NCI-H82 (cell line): ENCODE results near the gene LRRN4CL.
A peak's percentile ranks its signal among the peaks of the same experiment; 100 is the strongest.
"Not testable (repeated sequence)": the region's sequence is repeated elsewhere in the genome, so short reads cannot be mapped to it uniquely, and the experiment has no call there.

Experiments used
- DNase-seq: peaks from one replicate; lab custom pipeline; 2025; lab: John Stamatoyannopoulos, UW

Gene LRRN4CL

DNA sequence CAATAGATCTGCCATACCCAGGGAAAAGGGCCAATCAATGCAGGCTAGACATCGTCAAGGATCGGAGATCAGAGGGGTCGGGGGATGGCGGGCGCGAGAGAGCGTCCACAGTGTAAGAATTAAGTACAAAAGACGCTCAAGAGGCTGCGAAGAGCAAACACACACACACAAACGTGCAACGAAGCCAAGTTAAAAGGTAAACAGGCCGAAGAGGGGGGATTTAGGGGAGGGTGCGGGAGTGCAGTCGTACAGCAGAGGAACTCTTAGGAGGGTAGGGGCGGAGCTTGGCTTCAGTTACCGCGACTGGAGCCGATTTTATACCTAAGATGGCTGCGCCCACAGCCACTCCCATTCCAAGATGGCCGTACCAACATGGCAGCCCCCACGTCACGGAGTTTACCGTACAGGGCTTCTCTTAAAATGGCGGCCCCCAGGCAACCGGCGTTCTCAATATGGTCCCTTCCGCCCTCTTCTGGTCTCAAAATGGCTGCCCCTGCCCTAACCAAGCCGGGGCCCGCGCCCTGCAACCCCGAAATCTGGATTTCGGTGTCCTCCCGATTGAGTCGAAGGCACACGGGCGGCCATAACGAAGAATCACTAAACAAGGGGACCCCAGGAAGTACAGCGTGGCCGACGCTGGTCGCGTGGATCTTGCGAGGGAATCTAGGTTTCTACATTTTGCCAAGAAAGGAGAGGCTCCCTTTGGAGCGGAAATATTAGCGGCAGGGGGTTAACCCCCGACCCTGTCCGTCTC is 20.1 kb upstream of the LRRN4CL start:
- peak; percentile 99 for DNase-seq

DNA sequence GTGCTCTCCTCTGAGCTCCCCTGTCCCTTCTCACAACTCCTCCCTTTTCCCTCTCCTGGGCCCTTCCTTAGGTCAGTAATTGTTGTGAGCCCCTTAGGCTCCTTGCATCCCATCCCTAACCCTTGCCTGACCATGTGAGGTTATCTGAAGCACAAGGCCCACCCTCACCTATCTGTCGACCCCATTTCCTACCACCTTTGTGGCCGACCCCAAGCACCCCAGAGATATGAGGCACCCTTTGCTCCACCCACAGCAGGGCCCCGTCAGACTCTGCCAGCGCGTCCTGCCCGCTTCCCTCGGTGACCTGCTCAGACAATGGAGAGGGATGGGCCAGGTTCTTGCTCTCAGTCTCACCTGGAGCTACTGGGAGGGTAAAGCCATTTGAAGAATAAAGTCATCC is 19.5 kb upstream of the LRRN4CL start:
- DNase-seq: no peak

DNA sequence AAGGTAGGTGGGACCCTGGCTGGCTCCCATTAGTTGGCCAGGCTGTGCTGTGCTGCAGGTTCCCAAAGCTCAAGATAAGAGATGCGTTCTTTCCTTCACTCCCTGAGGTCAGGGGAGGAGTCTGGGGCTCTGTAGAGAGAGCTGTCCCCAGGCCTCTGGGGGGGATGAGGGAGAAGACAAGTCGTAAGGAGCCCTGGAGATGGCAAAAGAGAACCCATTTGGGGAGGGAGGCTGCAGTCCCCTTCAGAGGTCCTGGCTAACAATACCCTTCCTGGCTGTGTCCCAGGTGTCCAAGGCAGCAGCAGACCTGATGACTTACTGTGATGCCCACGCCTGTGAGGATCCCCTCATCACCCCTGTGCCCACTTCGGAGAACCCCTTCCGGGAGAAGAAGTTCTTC is 19.1 kb upstream of the LRRN4CL start:
- DNase-seq: no peak

DNA sequence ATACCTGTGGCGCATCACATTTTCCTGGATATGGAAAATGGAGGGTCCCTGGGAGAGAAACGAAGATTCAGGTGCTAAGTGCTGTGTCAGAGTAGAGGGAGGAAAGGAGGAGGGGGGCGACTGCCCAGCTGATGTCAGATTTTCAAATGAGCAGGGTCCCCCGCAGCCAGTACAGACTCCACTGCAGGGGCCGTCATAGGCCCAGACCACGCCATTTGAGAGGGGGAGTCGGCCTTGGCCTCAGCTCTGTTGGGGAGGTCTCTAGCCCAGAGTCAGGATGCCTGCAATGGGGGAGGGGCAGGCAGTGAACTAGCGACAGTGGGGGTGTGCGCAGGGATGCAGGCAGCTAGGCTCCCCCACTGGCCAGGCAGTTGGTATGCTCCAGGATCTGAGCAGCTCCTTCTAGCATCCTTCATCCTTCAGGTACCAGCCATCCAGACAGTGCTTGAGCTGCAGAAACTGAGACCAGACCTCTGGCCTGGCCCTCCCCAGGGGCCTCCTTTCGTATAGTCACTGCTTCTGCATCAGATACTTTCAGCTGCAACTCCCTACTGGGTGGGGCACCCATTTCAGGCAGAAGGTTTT is 18.0 kb upstream of the LRRN4CL start, which contains the start of the genes BSCL2 and GNG3:
BSCL2 (minus strand) TSS at position 148 of the 585 bp plus-strand sequence. CDS start 229 bp downstream, outside the sequence.
GNG3 (plus strand) TSS at position 400 of the 585 bp plus-strand sequence. CDS start 620 bp downstream, outside the sequence.
- DNase-seq: peak; percentile 73

DNA sequence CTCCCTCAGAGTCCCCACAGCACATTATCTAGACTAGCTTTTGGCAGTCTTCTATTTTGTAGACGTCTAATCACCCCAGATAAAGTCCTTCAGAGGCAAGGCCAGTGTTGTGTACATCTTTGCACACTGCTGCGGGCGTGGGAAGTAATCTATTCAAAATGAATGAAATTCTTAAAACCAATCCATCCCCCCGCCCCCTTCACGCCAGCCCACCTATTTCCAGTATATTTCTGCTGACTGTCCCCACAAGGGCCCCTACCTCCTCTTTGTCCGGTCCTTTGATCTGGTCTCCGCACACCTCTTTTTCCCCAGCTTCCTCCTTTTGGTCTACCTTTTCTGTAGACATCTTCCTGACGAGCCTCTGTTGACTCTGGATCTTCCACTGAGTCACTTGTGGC is 17.5 kb upstream of the LRRN4CL start:
- no peak for DNase-seq

DNA sequence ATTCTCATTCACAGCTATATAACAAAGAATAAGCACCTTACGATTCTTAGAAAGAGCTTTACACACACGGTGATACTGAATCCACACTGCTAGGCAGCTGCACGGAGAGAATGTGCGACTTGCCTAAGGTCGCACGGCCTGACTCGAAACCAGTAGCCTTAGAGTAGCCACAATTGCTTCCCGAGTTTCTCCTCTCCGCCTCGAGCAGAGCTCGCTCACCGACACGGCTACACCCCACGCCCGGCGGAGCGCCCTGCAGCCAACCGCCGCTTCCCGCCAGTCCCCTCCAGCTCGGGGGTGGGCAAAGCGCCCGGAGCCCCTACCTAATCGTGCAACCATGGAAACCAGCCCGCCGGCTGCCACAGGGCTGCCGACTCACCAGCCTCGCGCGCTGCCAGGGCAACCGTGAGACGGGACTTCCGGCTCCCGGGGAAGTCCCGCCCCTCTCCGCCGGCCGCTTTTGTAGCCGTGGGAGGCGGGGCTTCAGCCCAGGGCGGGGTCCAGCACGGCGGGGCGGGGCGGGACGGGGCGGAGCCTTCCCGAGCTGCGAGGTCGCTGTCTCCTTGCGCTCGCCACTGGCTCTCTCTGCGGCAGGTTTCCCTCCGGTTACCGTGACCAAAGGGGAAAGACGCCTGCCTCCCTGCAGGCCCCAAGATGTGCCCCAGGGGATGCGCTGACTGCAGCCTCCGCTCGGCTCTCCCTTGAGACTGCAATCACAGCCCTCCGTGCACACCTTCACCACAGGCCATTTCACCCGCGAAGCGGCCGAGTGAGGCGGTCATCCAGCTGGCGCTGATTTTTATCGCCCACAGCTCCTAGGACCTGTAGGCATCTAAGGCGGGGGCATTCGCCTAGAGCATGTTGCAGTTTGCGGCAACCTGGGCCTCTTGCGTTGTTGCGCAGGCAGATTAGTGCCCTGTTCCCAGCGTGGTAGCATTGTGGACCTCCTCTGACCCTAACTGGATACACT is 16.8 kb upstream of the LRRN4CL start:
- DNase-seq: peak; percentile 96

DNA sequence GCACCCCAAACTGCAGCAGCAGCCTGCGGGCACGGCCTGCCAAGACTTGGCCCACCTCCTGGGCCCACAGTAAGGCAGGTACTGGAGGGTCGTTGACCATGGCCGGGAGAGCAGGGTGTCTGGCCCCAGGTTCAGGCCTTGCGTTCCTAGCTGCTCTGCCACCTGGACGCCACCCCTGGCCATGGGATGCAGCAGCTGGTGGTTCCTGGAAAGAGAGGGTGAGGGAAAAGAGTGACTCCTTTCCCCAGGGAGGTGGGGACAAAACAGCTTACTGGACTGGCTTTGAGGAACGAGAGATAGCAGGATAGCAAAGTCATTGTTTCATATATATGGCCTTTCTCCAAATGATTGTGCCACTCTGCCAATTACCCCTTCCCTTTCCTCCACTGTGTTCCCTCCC is 16.1 kb upstream of the LRRN4CL start:
- no peak for DNase-seq

DNA sequence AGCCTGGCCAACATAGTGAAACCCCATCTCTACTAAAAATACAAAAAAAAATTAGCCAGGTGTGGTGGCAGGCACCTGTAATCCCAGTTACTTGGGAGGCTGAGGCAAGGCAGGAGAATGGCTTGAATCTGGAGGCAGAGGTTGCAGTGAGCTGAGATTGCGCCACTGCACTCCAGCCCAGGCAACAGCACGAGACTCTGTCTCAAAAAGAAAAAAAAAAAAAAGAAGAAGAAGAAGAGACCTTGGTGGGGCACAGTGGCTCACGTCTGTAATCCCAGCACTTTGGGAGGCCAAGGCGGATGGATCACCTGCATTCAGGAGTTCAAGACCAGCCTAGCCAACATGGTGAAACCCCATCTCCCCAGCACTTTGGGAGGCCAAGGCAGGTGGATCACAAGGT is 14.6 kb upstream of the LRRN4CL start:
- DNase-seq: not testable (repeated sequence)

DNA sequence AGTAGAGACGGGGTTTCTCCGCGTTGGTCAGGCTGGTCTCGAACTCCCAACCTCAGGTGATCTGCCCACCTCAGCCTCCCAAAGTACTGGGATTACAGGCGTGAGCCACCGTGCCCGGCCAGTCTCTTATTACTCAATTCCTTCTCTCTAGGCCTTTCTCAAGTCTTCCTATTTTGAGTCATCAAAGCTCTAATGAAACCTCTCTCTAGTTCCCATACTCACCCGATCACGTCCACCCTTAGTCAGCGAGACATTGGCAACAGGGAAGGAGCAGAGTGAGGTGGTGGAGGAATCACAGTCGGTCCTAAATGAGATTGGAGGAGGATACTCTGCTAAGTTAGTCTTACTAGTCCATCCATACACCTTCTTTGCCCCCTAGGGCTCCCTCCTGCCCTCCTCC is 12.9 kb upstream of the LRRN4CL start:
- no peak for DNase-seq

DNA sequence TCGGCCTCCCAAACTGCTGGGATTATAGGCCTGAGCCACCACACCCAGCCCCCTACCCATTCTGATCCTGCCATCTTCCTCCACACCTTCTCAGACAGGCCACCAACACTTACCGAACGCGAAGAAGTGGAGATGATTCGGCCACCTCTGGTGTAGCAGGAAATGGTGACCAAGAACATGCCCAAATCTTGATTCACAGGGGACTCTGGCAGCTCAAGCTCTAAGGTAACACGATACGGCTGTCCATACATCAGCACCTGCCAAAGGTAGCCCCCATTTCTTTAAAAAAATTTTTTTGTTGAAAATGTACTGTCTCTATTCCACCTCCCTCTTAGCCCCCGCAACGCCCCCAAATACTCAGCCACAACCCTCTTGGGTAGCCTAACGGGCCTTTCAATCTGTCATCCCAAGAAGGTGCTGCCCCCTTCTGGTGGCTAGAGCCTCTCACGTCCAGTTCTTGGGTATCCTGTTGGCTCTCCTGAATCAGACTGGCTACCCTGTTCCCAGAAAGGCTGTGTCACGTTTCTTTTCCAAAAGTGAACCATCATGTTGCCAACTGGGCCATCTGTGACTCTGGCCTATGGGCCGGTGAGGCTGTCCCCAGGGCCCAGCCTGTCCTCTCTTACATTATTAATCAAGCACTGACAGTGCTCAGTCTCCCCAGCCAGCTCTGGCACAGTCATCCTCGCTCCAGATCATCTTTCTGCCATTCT is 5.3 kb upstream of the LRRN4CL start:
- DNase-seq: peak; percentile 86

DNA sequence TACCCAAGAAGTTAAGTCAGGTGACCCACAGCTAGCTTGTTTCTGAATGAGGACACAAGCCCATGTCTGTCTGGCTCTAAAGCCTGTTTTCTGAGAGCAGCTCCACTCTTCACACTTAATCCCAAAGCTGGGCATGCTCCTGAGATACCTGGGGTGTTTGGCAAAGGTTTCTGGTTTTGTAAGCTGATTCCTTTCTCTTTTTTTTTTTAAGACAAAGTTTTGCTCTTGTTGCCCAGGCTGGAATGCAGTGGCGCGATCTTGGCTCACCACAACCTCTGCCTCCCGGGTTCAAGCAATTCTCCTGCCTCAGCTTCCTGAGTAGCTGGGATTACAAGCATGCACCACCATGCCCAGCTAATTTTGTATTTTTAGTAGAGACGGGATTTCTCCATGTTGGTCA is 4.3 kb upstream of the LRRN4CL start:
- DNase-seq: not testable (repeated sequence)

DNA sequence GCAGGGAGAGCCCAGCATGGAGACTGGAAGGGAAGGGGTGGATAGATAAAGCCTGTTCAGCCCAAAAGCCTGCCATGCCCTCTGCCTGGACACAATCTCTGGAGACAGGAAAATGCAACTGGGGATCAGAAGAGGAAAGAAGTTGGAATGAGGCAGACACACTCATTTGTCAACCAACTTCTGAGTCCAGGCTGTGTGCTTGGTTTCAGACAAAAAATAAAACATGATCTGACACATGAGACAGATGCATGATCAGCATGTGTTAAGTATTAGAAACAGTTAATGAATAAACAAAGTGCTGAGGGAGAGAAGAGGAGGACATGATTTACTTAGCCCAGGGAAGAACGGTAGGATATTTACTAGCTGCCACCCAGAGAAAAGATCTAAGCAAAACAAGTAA is 839 bp downstream of the LRRN4CL start:
- no peak for DNase-seq

DNA sequence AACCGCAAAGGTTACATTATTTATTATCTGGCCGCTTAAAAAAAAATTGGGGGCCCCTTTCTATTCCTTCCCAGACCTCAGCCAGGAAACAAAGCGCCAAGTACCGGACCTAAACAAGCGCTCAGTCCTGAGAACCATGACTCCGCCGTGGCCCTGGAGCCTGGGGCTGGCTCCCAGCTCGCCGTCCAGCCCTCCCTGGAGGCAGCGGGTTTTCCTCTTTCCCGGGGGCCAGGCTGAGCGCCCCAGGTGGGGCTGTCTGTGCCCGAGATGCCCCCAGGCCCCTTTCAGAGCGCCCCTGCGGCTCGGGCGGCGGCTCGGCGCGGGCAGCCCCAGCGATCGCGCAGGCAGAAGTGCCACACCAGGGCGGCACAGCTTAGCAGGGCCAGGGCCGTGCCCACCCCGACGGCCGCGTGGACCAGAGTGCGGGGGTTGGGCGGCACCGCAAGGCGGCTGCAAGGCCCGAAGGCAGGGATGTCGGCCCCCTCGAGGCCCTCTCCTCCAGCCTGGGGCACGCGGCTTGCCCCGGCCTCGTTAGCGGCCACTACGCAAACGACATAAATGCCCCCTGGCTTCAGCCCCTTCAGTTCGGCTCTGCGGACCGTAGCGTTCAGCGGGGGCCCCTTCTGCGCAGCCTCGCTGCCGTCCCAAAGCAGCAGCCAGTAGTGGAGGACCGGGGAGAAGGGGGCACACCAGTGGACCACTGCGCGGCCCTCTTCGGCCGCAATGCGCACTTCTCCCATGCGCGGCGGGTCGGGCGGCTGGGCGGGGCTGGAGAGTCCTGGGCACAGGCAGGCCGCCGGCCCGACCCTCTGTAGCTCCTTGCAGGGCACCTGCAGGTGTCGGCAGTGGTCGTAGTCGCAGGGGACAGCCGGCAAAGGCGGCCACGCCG is 1.6 kb downstream of the LRRN4CL start:
- DNase-seq: no peak

DNA sequence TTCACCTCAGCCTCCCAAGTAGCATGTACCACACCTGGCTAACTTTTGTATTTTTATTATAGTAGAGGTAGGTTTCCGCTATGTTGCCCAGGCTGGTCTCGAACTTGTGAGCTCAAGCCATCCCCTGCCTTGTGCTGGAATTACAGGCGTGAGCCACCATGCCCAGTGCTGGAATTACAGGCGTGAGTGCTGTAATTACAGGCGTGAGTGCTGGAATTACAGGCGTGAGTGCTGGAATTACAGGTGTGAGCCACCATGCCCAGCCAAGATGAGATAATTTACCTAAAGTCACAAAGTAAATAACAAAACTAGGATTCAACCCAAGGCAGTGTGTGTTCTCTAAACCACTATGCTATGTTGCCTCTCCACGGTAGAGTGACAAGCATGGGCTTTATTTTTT is 6.8 kb downstream of the LRRN4CL start:
- DNase-seq: no peak

DNA sequence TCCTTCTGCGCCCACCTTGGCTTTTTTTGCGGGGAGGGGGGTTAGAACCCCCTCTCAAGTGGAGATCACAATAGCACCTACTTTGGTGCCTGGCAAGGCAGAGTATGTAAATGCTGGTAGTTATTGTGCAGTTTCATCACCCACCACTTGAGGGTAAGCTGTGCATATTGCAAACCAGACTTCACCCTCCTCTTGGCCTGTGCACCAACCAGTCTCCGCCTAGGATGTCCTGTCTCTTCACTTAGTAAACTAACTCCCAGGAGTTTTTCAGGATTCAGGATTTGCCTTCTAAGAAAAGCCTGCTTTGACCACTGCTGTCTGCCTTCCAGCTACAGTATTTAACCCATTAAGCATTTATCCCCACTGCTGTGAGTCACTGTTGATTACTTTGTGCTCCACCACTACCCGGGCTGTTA is 8.5 kb downstream of the LRRN4CL start:
- DNase-seq: peak; percentile 79

DNA sequence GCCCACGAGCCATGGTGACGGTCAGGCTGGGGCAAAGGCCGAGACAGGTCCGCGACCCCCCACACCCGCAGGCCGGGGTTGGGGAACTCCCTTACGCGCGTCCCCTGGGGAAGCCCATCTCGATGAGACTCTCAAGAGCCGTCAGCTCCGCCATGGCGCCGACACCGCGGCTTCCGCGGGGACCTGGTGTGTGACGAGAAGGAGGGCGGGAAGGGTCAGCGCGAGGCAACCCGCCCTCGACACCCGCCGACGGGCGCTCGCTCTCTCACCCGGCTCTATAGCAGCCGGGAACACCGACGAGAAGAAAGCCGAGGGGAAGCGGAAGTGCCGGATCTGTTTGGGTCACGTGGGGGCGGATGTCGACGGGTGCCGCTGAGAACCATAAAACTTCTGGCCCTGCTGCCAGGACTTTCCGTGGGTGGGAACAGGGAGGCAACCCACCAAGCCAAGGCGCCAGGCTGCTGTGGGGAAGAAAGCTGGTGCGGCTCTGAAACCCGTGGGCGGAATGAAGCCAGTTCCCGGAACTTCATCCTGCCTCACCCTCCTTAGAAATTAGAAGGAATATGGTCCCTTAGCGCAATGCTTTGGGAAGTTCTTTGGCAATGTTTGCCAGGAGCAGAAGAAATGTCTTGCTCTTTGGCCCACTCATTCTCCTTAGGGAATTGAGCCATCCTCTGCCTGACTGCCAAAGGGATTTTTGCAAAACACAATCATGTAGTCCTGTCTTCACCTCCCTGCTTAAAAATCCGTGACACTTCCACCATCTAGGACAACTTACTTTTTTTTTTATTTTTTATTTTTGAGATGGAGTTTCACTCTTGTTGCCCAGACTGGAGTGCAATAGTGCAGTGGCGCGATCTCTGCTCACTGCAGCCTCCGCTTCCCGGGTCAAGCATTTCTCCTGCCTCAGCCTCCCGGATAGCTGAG is 10.3 kb downstream of the LRRN4CL start, which contains the start of gene UBXN1:
UBXN1 (minus strand) TSS at position 304 of the 927 bp plus-strand sequence; CDS start at position 154, 150 bp downstream.
- DNase-seq: peak; percentile 90

DNA sequence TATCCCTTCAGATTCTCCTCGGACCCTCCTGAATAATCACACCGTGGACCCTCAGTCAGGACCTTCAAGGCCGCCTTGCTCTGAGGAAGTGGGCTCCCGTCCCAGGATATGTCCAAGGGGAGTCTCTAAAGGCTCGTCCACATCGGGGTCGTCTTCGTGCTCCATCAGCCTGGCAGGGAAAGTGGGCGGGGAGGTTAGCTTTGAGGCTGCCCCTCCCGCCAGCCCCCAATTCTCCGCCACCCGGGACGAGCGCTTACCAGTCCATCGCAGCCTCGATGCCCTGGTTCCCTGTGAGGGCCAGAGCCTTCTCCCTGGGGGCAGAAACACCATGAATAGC is 10.9 kb downstream of the LRRN4CL start:
- no peak for DNase-seq

DNA sequence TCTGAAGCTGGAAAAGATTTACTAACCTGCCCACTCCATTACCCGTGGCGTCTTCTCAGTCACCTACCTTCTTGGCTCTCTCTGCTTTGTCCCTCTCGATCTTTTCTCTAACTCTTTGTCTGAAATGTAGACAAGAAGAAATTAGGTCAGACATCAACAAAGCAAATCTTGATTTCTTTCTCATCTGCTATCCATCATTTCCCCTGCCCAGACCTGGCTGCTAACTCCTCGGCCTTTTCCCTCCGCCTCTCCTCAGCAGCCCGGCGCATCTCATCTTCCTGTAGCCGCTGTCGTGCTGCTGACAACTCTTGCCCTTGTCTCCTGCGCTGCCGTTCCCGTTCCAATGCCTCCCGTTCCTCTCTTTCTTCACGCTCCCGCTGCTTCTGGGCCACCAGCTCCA is 11.6 kb downstream of the LRRN4CL start:
- DNase-seq: no peak

DNA sequence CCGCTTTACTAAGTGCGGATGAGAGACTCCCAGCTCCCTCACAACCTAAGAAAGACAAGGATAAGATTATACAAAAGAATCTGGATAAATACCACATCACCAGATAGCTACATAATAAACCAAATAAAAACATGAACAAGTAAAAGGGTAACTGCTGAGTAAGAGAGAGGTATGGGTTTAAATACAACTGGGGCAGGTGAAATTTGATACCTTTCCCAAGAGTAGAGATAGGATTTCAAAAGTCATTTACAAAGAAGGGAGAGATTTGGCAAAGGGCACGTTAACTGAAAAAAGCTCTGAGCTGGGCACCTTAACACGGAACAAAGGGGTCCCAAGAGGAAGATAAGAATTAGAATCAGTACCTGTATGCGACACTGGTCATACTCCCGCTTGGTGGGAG is 12.2 kb downstream of the LRRN4CL start:
- no peak for DNase-seq

DNA sequence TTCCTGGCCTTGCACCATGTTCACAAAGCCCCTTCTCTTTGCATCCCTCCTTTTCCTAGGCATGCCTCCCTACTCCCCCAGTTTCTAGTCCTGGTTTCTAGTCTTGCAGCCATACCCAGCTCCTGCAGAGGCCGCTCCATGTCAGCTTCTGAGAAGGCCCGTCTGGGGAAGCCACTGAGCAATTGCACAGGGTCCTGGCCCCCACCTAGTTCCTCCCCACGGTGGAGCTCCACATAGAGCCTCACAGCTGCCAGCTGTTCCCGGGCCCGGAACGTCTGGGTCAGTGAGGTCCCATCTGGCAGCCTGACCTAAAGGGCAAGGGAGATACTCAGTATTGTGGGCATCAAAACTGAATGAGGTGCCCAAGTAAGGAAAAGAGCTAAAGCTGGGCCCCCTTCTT is 12.6 kb downstream of the LRRN4CL start:
- DNase-seq: peak; percentile 20
